ENCODE data around the gene CAPN7.

CAPN7 gene

DNA sequence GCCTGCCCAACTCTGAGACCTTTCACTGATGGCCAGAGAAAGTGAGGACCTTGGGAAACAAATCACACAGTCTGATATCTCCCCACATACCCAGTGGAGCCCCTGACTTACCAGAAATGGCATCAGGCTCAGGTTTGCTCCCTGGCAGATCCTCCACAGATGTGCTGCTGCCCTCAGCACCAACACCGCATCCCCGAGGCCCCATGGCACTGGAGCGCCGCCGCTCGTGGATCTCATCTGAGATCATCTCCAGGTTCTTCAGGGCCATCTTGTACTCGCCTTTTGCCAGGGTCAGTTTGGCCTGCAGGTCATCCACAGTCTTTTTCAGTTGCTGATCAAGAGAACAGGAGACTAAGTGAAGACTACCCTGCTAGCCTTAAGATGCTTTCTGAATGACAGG lies 52.7 kb downstream of the CAPN7 start:
- no peak for TF ChIP-seq GATA3 (IDR thresholded peaks at IDR 0.05; ENCODE audit: low read depth, low read length)
- TF ChIP-seq GATA2 (IDR thresholded peaks at IDR 0.05; ENCODE audit: low read depth, low read length): no peak

DNA sequence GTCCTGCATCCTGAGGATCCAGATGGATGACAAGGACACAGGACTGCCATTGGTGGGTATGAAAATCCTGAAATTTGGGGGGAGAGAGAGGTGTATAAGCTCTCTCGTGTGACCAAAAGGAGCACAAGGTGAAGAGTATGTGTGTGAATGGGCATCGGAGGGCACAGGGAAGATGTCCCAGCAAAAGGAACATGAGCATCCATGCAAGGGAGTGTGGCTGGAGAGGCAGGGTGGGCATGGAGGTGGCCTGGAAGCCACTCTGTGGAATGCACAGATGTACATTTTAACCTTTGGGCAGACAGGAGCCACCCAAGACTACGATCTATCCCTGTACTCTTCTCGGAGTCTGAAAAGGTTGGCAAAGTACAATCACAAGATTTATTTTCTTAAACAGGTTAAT lies 54.5 kb downstream of the CAPN7 start:
- TF ChIP-seq GATA2 (IDR thresholded peaks at IDR 0.05; ENCODE audit: low read depth, low read length) (no peak), GATA3 (IDR thresholded peaks at IDR 0.05; ENCODE audit: low read depth, low read length) (no peak)

GRCh38 chr3:15261274-15261673 lies 55.2 kb downstream of the CAPN7 start:
- TF ChIP-seq GATA3 (IDR thresholded peaks at IDR 0.05; ENCODE audit: low read depth, low read length) (no peak), GATA2 (IDR thresholded peaks at IDR 0.05; ENCODE audit: low read depth, low read length) (no peak)

- no peak for TF ChIP-seq GATA2 (IDR thresholded peaks at IDR 0.05; ENCODE audit: low read depth, low read length)
- TF ChIP-seq GATA3 (IDR thresholded peaks at IDR 0.05; ENCODE audit: low read depth, low read length): no peak
Observed at GRCh38 chr3:15262021-15262420, 56.0 kb downstream of the CAPN7 start.

DNA sequence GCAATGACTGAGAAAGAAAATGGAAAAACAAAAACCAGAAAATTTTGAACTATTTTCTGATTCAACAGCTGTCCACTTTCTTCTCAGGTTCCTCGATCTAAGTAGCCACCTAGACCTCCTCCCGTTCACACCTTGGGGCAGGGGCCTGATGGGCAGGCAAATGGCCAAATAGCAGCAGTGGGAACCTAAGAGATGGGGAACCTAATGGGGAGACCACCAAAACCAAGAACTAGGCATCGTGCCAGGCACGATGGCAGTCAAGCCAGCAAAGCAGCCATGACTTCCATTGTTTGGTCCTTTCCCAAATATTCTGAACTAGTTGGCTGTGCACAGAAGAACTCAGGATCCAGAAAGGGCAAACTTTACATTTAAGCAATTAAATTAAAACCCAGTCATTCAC lies 57.1 kb downstream of the CAPN7 start:
- no peak for TF ChIP-seq GATA2 (IDR thresholded peaks at IDR 0.05; ENCODE audit: low read depth, low read length)
- no peak for TF ChIP-seq GATA3 (IDR thresholded peaks at IDR 0.05; ENCODE audit: low read depth, low read length)

DNA sequence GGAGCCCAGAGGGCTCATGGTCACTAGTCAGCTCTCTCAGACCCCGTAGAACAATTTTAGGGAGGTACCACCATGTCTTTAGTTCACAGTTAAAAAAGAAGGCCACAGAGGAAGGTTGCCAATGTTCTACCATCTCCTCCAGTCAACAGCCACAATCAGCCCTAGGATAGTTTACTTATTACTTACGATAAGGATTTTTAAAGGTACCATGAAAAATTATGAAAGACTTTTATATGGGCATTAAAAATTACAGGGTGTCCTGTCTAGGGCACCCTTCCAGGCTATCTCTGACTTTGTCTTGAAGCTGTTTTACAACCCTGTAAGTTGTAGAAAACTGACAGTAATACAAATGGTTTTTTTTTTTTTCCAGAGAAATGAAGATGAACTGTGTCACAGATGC lies 57.9 kb downstream of the CAPN7 start:
- TF ChIP-seq GATA3 (IDR thresholded peaks at IDR 0.05; ENCODE audit: low read depth, low read length) (no peak), GATA2 (IDR thresholded peaks at IDR 0.05; ENCODE audit: low read depth, low read length) (no peak)

- TF ChIP-seq GATA3 (IDR thresholded peaks at IDR 0.05; ENCODE audit: low read depth, low read length) (no peak), GATA2 (IDR thresholded peaks at IDR 0.05; ENCODE audit: low read depth, low read length) (no peak)
Observed at GRCh38 chr3:15264486-15264885, 58.4 kb downstream of the CAPN7 start.

GRCh38 chr3:15265655-15266509 lies 59.8 kb downstream of the CAPN7 start:
- TF ChIP-seq GATA2 (IDR thresholded peaks at IDR 0.05; ENCODE audit: low read depth, low read length) (no peak), GATA3 (IDR thresholded peaks at IDR 0.05; ENCODE audit: low read depth, low read length) (no peak)

DNA sequence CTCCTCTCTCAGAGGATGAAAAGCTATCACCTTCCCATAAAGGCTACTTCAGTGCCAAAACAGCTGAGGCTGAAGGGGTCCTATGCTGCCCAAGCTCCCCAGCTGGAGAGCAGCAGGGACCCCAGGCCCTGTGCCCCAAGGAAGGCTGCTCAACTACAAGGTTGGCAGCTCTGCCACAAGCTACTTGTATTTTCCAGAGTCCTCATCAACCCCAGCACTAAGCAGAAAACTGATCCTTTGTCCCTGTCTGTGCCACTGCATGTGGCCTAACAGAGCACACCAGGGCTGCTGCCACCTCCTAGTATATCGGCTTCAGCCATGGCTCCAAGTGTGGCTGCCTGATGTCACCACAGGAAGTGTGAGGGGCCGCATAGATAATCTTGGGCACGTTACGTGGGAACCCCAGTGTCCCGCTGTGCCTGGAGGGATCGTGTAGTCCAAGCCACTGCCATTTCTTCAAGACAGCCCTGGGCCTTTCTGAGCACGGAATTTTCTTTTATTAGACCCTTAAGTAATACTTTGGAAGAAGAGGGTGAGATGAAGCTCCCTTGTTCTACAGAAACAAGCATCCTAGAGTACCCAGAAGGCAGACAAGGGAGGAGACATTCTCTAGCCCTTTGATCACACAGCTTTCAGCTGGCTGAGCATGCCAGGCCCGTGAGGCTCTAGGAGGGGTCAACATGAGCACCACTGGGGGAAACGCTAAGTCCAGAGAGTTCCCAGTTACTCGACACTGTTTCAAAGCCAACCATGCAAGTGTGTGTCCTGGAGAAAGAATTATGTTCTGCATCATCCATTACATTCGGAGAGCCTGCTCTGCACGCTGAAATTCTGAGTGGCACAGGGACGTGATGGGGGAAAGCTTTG lies 60.7 kb downstream of the CAPN7 start:
- no peak for TF ChIP-seq GATA3 (IDR thresholded peaks at IDR 0.05; ENCODE audit: low read depth, low read length)
- TF ChIP-seq GATA2 (IDR thresholded peaks at IDR 0.05; ENCODE audit: low read depth, low read length): no peak

GRCh38 chr3:15267502-15267901 lies 61.5 kb downstream of the CAPN7 start:
- no peak for TF ChIP-seq GATA3 (IDR thresholded peaks at IDR 0.05; ENCODE audit: low read depth, low read length)
- no peak for TF ChIP-seq GATA2 (IDR thresholded peaks at IDR 0.05; ENCODE audit: low read depth, low read length)

- TF ChIP-seq GATA2 (IDR thresholded peaks at IDR 0.05; ENCODE audit: low read depth, low read length) (no peak), GATA3 (IDR thresholded peaks at IDR 0.05; ENCODE audit: low read depth, low read length) (no peak)
Observed at GRCh38 chr3:15268033-15268631, 62.1 kb downstream of the CAPN7 start.

DNA sequence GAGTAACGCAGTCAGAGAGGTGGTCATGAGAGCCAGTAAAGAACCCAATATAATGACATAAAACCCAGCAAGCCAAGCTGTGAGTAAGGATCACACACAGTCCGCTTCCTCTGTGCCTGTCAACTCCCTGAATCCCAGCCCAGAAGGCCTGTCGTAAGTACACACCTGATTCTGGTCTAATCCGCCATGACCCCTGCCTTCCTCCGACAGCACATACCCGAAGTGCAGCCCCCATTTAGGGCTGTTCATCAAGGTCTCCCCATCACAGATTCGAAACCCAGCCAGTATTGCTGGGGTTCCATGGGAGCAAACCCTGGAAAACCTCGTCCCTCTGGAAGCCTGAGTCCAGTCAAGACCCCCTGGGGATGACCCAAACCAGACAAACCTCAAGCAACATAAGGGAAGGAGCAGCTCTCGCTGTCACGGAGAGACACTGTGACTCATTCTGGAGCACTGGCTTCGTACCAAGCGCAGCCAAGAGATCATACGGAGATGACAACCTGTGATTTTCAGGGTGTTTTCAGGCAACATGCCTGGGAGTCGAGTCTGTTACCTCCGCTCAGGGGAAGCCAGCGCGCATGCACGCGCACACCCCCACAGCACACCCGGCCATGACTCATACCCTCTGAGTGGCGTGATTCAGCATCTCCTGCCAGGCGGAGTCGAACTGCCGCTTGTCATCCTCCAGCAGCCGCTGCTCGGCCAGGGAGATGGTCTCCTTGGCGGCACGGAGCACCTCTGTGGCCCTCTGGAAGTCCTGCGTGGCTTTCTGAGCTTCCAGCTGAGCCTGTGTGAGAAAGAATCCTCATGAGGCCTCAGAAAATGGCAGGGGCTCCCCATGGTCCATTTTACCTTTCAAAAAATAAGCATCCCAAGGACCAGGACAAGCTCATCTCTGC lies 63.3 kb downstream of the CAPN7 start:
- TF ChIP-seq GATA3 (IDR thresholded peaks at IDR 0.05; ENCODE audit: low read depth, low read length) (no peak), GATA2 (IDR thresholded peaks at IDR 0.05; ENCODE audit: low read depth, low read length) (no peak)

- TF ChIP-seq GATA3 (IDR thresholded peaks at IDR 0.05; ENCODE audit: low read depth, low read length): no peak
- TF ChIP-seq GATA2 (IDR thresholded peaks at IDR 0.05; ENCODE audit: low read depth, low read length): no peak
Observed at GRCh38 chr3:15271030-15271429, 65.0 kb downstream of the CAPN7 start.

Data from SH-SY5Y (cell line).